22Rv1 (cell line): ENCODE results near the gene RAG1.

ENCODE experiments used
- ZFX ChIP-seq: fragments of 450-650 bp; IDR thresholded peaks from 2 replicates; pipeline ENCODE4 v1.6.1; 2017; ENCODE audit warnings: antibody characterized with exemption, borderline replicate concordance
- TF ChIP-seq, protein P1 (sequence below): fragments of 450-650 bp; IDR thresholded peaks from 2 replicates; pipeline ENCODE4 v1.5.1; 2017; ENCODE audit warnings: mild to moderate bottlenecking

DNA sequence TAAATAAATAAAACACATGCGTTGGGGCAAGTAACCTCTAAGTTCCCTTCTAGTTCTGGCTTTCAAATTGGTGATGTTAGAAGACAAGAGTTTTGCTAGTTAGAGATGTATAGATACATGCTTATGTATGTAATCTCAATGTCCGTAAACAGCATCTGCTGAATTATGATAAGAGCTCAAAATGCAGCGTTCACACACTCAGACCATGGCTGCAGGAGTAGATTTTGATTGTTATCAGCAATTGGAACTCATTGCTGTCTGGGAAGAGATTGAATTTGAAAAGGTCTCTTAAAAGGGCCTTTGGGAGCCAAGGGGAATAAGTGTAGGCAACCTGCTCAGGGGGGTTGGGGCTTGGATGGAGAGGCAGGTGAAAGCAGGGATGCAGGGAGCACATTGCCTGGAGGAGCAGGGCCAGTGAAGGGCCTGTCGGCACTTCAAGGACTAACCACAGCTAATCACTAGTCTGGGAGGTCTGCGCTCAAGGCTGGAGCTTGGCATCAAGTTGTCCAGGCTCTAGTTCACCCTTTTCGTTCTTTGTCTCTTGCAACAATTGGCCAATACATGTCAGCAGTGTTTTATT lies 2.7 kb upstream of the RAG1 start:
- TF ChIP-seq, protein P1, sequence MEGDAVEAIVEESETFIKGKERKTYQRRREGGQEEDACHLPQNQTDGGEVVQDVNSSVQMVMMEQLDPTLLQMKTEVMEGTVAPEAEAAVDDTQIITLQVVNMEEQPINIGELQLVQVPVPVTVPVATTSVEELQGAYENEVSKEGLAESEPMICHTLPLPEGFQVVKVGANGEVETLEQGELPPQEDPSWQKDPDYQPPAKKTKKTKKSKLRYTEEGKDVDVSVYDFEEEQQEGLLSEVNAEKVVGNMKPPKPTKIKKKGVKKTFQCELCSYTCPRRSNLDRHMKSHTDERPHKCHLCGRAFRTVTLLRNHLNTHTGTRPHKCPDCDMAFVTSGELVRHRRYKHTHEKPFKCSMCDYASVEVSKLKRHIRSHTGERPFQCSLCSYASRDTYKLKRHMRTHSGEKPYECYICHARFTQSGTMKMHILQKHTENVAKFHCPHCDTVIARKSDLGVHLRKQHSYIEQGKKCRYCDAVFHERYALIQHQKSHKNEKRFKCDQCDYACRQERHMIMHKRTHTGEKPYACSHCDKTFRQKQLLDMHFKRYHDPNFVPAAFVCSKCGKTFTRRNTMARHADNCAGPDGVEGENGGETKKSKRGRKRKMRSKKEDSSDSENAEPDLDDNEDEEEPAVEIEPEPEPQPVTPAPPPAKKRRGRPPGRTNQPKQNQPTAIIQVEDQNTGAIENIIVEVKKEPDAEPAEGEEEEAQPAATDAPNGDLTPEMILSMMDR: no peak
- no peak for TF ChIP-seq ZFX
